CD4-positive, alpha-beta T cell (primary cell): Measurements from ENCODE around the gene AP3M1. TPM values are rescaled to one million over a fixed set of nuclear protein-coding genes. Genes with fewer than 3 reads are reported as not detected.

Source experiments
- ATAC-seq: fragments of 200-7000 bp; cut with Tn5 transposase; one replicate; pipeline ENCODE4 v1.10.0; 2022; ENCODE audit warnings: mild to moderate bottlenecking; ENCODE audit not compliant: poor library complexity
- CTCF ChIA-PET: fragments of 350-600 bp; sonication (Branson Sonifier 250); formaldehyde crosslinking; loops from one replicate; lab custom pipeline; 2021; ENCODE audit warnings: antibody characterized with exemption, inconsistent platforms; lab: Charles Lee
- POLR2A ChIA-PET: fragments of 350-600 bp; sonication (Branson Sonifier 250); formaldehyde crosslinking; loops from one replicate; lab custom pipeline; 2021; ENCODE audit warnings: antibody characterized with exemption, inconsistent platforms; lab: Charles Lee
- DNase-seq, 14 experiments: peaks; one replicate each; pipeline ENCODE4 v3.0.0-alpha.2; 2013 to 2020; ENCODE audit warnings: mixed read lengths in 2 of 14
- H3K27ac ChIP-seq, 2 donors: one replicate each; pipeline versions ENCODE4 v1.5.1 to v1.7.0; 2013; ENCODE audit warnings: low read length in 2 of 2, low read depth in 1 of 2, mild to moderate bottlenecking in 1 of 2
- H3K27me3 ChIP-seq, 2 experiments: 1 replicate in 1 of 2; 2 replicates in 1 of 2; pipeline versions ENCODE4 v1.6.1 to v1.7.0; 2013; ENCODE audit warnings: low read length in 2 of 2, control low read depth in 1 of 2, mild to moderate bottlenecking in 1 of 2, moderate library complexity in 1 of 2; ENCODE audit not compliant: insufficient read depth in 2 of 2, control insufficient read depth in 1 of 2
- H3K36me3 ChIP-seq: one replicate; pipeline ENCODE4 v1.6.1; 2013; ENCODE audit warnings: low read length, control low read depth; ENCODE audit not compliant: insufficient read depth
- H3K4me1 ChIP-seq: one replicate; pipeline ENCODE4 v1.6.1; 2013; ENCODE audit warnings: low read length, control low read depth; ENCODE audit not compliant: insufficient read depth
- H3K4me3 ChIP-seq: one replicate; pipeline ENCODE4 v1.5.1; 2013; ENCODE audit warnings: mild to moderate bottlenecking, low read length, moderate library complexity
- H3K9me3 ChIP-seq, 2 experiments: 1 replicate in 1 of 2; 2 replicates in 1 of 2; pipeline versions ENCODE4 v1.6.1 to v1.7.0; 2013; ENCODE audit warnings: low read length in 2 of 2, mild to moderate bottlenecking in 2 of 2, control low read depth in 1 of 2, moderate library complexity in 1 of 2; ENCODE audit not compliant: control insufficient read depth in 1 of 2, insufficient read depth in 1 of 2
- H3K27ac Mint-ChIP-seq: one replicate; pipeline ENCODE4 v1.8.0; 2020; ENCODE audit warnings: mixed read lengths
- H3K27me3 Mint-ChIP-seq: one replicate; pipeline ENCODE4 v1.8.0; 2021; ENCODE audit warnings: mixed read lengths
- H3K36me3 Mint-ChIP-seq: one replicate; pipeline ENCODE4 v1.8.0; 2021; ENCODE audit warnings: low read depth, mixed read lengths
- H3K4me1 Mint-ChIP-seq: one replicate; pipeline ENCODE4 v1.8.0; 2021; ENCODE audit warnings: low read depth, mixed read lengths
- H3K4me3 Mint-ChIP-seq: one replicate; pipeline ENCODE4 v1.8.0; 2020; ENCODE audit warnings: mild to moderate bottlenecking, mixed read lengths
- H3K9me3 Mint-ChIP-seq: one replicate; pipeline ENCODE4 v1.8.0; 2020; ENCODE audit warnings: mixed read lengths
- CTCF ChIP-seq: fragments of 200-600 bp; IDR thresholded peaks from one replicate; pipeline ENCODE4 v1.8.0; 2022; ENCODE audit warnings: antibody characterized with exemption, mild to moderate bottlenecking
- intact Hi-C, 2 experiments: fragments of 100-400 bp; cut with DNase I in 1 of 2; cut with micrococcal nuclease in 1 of 2; formaldehyde crosslinking; loops; one replicate each; pipeline versions ENCODE4 v1.15.1 to v1.9.0; 2023 to 2025; cut with DNase I, micrococcal nuclease
- total RNA-seq, 174 experiments: library from RNA in 2 of 174; stranded (reverse) in 2 of 174; gene quantifications; one replicate each; pipeline ENCODE4 v1.2.3 and lab custom pipeline; 2021 to 2026

The AP3M1 gene
- total RNA-seq, 2 experiments from 2014 or later = 14.8 to 17.6 TPM

- ChIA-PET POLR2A (interaction anchor here (1.5 kb wide), 1 partner anchor 142 kb away, joined by 3 read pairs; no protein-coding TSS in a partner anchor), CTCF (no interaction called here)
- Mint-ChIP-seq H3K9me3 (no peaks in the 10 kb centered on the region), H3K27ac (no peak overlapping the region), H3K4me3 (no peak overlapping the region), H3K36me3 (peaks cover 85% of the 10 kb centered on the region), H3K4me1 (no peaks in the 10 kb centered on the region), H3K27me3 (no peaks in the 10 kb centered on the region)
- no peaks in the 10 kb centered on the region for H3K9me3 ChIP-seq
- no peak overlapping the region for H3K27ac ChIP-seq
- H3K4me1 ChIP-seq = no peaks in the 10 kb centered on the region
- intact Hi-C loops = no loop called here
- ATAC-seq (no peak), DNase-seq (no peak)
- no peaks in the 10 kb centered on the region for H3K27me3 ChIP-seq
- peaks cover 88% of the 10 kb centered on the region for H3K36me3 ChIP-seq
- H3K4me3 ChIP-seq = no peak overlapping the region
- no peak for TF ChIP-seq CTCF
Observed at GRCh38 chr10:74092372-74092771, 58.3 kb downstream of the AP3M1 start.

DNA sequence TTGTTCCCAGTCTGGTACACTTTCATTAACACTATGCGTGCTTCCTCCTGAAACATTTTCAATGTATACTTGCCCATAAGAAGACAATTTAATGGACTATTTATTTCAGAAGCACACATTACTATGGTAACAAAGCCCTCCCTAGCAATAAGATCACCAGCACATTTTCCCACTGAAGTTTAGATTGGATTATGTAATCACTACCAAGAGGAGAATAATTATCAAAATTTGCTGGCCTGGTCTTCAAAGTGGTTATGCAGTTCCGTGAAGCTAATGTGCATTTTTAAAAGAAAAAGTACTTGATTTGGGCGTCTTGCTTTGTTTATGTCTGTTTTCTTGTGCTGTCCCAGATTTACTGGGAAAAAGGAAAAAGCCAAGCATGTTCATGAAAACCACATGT lies 61.9 kb downstream of the AP3M1 start:
- no peak overlapping the region for H3K27ac ChIP-seq
- TF ChIP-seq CTCF = no peak
- H3K4me3 ChIP-seq = no peak overlapping the region
- H3K4me1 ChIP-seq = no peaks in the 10 kb centered on the region
- Mint-ChIP-seq H3K27me3 (no peaks in the 10 kb centered on the region), H3K9me3 (no peaks in the 10 kb centered on the region), H3K4me3 (no peak overlapping the region), H3K4me1 (no peaks in the 10 kb centered on the region), H3K27ac (no peak overlapping the region), H3K36me3 (peaks cover 79% of the 10 kb centered on the region)
- peaks cover 73% of the 10 kb centered on the region for H3K36me3 ChIP-seq
- no peaks in the 10 kb centered on the region for H3K9me3 ChIP-seq
- intact Hi-C loops = no loop called here
- no peaks in the 10 kb centered on the region for H3K27me3 ChIP-seq
- DNase-seq (no peak), ATAC-seq (no peak)
- CTCF ChIA-PET = no interaction called here
- POLR2A ChIA-PET = no interaction called here

- H3K27ac Mint-ChIP-seq = no peak overlapping the region
- Histone ChIP-seq H3K4me3 (no peak overlapping the region), H3K27me3 (no peaks in the 10 kb centered on the region), H3K27ac (no peak overlapping the region), H3K4me1 (no peaks in the 10 kb centered on the region), H3K9me3 (no peaks in the 10 kb centered on the region), H3K36me3 (peaks cover 67% of the 10 kb centered on the region)
- ChIA-PET CTCF (interaction anchor here (0.6 kb wide), 1 partner anchor 52 kb away, joined by 3 read pairs; no protein-coding TSS in a partner anchor), POLR2A (no interaction called here)
- no peak overlapping the region for H3K4me3 Mint-ChIP-seq
- no peak for TF ChIP-seq CTCF
- peaks cover 1% of the 10 kb centered on the region for H3K4me1 Mint-ChIP-seq
- peaks cover 81% of the 10 kb centered on the region for H3K36me3 Mint-ChIP-seq
- no peak for DNase-seq
- H3K9me3 Mint-ChIP-seq = no peaks in the 10 kb centered on the region
- intact Hi-C loops = no loop called here
- H3K27me3 Mint-ChIP-seq = no peaks in the 10 kb centered on the region
- no peak for ATAC-seq
Observed at GRCh38 chr10:74086317-74086716, 64.3 kb downstream of the AP3M1 start.
